SIG-M5 treated with dmso at 0.1 percent for 504 hours (cell line): Measurements from ENCODE around the gene HAUS5.

Experiments used
- DNase-seq: peaks from one replicate; lab custom pipeline; 2025; ENCODE audit not compliant: unreplicated experiment; lab: John Stamatoyannopoulos, UW

Gene HAUS5

GRCh38 chr19:35607661-35608060, 4.9 kb upstream of the HAUS5 start:
- no peak for DNase-seq

GRCh38 chr19:35608251-35608650, 4.3 kb upstream of the HAUS5 start:
- DNase-seq: peak; percentile 6

DNA sequence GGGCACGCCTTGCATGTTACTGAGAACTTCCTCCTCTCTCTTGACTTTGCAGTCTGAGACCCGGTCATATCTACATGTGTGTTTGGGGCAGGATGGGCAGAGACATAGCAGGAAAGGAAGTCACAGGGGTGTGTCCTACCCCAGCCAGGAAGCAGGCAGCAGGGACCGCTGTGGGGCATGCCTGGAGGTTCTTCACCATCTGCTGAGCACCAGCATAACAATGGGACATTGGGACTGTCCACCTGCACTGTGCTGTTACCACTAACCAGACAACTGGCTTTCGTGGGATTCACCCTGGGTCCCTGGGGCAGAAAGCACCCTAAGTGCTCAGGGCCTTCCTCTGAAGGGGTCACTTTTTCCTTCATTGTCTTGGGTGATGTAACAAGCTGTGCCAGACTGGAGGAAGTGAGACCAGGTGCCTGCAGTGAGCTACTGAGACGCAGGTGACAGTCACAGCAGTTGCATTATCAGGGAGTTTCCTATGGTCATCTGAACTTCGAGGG, 2.6 kb upstream of the HAUS5 start:
- peak; percentile 4 for DNase-seq

- DNase-seq: no peak
Measured at GRCh38 chr19:35612224-35612558, 344 bp upstream of the HAUS5 start.

DNA sequence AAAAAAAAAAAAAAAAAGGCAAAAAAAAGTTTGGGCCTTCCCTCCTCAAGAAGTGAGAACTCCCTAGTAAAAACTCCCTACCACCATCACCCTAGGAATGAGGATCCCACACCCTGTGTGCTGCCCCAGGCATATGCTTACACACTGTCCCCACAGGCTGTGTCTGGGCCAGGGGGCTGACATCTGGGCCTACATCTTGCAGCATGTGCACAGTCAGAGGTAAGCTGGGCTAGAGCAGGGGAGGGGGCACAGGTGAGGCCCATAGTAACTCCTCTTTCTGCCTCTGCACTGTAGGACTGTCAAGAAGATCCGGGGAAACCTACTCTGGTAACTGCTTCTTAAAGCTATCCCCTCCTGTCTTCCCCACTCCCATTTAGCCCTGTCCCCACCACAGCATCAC, 1.0 kb downstream of the HAUS5 start:
- no peak for DNase-seq

- no peak for DNase-seq
Measured at GRCh38 chr19:35615036-35615435, 2.5 kb downstream of the HAUS5 start.

DNA sequence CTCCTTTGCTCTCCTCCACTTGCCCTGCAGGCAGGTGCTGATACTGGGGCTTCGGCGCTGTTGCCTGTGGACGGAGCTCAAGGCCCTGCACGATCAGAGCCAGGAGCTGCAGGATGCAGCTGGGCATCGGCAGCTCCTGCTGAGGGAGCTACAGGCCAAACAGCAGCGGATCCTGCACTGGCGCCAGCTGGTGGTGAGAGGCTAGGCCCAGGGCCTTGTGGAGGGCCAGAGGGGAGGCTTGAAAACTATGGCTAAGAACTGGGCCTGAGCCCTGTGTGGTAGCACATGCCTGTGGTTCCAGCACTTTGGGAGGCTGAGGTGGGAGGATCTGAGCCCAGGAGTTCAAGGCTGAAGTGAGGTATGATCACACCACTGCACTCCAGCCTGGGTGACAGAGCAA, 6.3 kb downstream of the HAUS5 start:
- no peak for DNase-seq

GRCh38 chr19:35619290-35619923, 6.9 kb downstream of the HAUS5 start:
- DNase-seq: no peak

- no peak for DNase-seq
Measured at GRCh38 chr19:35620001-35620400, 7.5 kb downstream of the HAUS5 start.

GRCh38 chr19:35621708-35622107, 9.2 kb downstream of the HAUS5 start:
- no peak for DNase-seq

GRCh38 chr19:35622750-35623149, 10.2 kb downstream of the HAUS5 start:
- DNase-seq: no peak

GRCh38 chr19:35623327-35624010, 10.9 kb downstream of the HAUS5 start:
- no peak for DNase-seq

- DNase-seq: no peak
Measured at GRCh38 chr19:35628264-35628564, 15.7 kb downstream of the HAUS5 start.

DNA sequence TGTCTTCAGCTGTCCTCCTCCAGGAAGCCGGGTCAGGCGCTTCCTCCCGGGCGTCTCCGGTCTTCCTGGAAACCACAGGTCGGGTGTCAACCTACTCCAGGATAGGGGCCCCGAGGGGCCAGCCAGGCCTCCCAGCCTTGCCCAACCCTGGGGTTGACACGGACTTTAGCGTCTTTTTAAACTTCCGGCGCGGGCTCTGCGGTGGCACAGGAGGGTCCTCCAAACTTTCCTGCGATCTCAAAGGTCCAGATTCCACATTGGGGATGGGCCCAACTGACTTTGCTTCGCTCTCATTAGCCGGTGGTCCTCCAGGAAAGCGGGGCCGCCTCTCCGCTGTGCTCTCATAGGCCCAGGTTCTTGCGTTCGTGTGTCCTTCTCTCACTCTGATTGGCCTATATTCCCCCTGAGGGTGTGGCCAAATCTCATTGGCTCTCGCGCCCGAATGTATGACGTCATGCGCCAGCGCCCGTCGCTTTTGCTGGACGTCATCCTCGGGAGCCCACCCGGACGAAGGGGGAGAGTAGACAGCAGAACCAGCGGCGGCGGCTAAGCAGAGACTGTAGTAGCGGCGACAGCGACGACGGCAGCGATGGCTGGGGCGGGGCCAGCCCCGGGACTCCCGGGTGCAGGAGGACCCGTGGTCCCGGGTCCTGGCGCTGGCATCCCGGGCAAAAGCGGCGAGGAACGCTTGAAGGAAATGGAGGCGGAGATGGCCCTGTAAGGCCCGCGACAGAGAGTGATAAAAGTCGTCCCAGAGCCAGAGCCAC, 16.2 kb downstream of the HAUS5 start, which contains the start of gene RBM42:
Gene RBM42 (plus strand): TSS at position 472 of the 767 bp plus-strand sequence. CDS start 118 bp downstream, at position 590.
- DNase-seq: peak; percentile 99

GRCh38 chr19:35629332-35629633, 16.7 kb downstream of the HAUS5 start:
- no peak for DNase-seq

DNA sequence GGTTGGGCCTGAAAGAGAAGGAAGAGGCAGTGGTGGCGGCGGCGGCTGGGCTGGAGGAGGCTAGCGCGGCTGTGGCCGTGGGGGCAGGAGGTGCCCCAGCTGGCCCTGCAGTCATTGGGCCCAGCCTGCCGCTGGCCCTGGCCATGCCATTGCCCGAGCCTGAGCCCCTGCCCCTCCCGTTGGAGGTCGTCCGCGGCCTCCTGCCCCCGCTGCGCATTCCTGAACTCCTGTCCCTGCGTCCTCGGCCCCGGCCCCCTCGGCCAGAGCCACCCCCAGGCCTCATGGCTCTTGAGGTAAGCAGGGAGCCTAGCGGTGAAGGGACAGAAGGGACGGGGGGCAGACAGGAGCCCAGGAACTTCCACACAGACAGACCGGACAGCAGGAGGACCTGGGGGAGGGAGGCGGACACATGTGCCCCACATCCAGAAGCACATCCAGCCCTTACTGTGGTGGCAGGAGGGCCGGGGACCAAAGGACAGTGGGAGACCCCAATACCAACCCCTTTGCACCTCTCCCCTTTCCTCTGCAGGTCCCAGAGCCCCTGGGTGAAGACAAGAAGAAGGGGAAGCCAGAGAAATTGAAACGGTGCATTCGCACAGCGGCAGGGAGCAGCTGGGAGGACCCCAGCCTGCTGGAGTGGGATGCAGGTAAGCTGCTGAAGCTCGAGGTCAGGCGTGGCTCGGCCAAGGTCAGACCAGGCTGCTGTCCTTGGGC, 21.3 kb downstream of the HAUS5 start:
- no peak for DNase-seq

DNA sequence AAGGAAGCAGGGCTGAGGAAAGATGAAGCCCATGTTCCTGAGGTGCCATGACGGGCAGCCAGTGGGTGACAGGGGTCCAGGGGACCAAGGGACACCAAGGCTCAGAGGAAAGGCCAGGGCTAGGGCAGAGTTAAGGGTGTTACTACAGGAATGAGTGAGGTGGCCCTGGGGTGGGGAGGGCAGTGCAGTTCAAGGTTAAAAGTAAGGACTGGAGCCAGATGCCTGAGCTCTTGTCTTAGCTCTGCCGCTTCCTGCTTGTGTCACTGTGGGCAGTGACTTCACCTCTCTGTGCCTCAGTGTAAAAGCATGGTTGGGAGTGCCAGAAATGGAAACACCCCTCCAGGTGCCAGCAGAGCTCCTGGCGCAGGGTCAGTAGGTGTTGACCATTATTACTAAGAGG, 24.1 kb downstream of the HAUS5 start:
- no peak for DNase-seq

GRCh38 chr19:35637165-35637564, 24.6 kb downstream of the HAUS5 start:
- no peak for DNase-seq

- no peak for DNase-seq
Measured at GRCh38 chr19:35639321-35639639, 26.7 kb downstream of the HAUS5 start.

GRCh38 chr19:35639863-35640262, 27.3 kb downstream of the HAUS5 start:
- no peak for DNase-seq

- no peak for DNase-seq
Measured at GRCh38 chr19:35641515-35642151, 29.1 kb downstream of the HAUS5 start, which contains the start of gene ETV2. TSS of gene ETV2 (plus strand) at chr19:35641745. CDS start at chr19:35642461, 716 bp downstream.
